HG02610 (cell line): ENCODE data around the gene ANKAR.
"Not testable (repeated sequence)": the region's sequence is repeated elsewhere in the genome, so short reads cannot be mapped to it uniquely, and the experiment has no call there.

Experiments used
- ATAC-seq: cut with Tn5 transposase; IDR thresholded peaks from one replicate; pipeline ENCODE4 v1.9.1; 2021; ENCODE audit warnings: mild to moderate bottlenecking, moderate library complexity; ENCODE audit not compliant: unreplicated experiment

The ANKAR gene

DNA sequence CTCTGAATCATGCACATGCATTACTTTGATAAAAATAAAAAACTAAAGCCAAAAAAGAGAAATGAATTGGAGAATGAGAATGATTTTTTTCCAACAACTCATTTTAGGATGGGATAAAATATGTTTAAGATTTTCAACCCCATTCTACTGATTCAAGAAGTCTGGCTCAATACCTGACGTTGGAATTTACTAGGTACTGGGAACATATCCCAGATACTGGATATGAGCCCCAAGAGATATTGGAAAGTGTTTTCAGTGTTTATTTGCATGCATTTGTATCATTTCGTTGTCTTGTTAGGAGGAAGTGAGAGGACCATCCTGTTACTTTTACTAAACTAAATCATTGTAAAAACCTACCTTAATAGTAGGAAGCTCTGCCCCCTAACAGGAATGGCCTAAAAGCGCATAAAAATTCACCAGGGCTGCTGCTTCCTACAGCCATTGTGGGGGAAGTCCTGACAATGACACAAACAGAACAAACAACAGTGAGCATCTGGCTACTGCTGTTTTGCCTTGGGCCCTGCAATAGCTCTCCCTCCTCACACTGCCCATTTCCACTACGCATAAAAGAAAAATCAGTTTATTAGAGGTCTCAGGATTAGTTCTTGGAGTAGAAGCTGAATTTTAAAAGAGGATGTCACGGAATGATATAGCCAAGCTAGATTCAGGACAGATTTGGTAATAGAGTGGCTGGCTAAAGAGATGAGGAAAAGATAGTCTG lies 35.2 kb downstream of the ANKAR start:
- ATAC-seq = no peak

DNA sequence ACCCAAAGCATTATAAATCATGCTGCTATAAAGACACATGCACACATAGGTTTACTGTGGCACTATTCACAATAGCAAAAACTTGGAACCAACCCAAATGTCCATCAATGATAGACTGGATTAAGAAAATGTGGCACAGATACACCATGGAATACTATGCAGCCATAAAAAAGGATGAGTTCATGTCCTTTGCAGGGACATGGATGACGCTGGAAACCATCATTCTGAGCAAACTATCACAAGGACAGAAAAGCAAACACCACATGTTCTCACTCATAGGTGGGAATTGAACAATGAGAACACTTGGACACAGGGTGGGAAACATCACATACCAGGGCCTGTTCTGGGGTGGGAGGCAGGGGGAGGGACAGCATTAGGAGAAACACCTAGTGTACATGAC lies 43.1 kb downstream of the ANKAR start:
- not testable (repeated sequence) for ATAC-seq

DNA sequence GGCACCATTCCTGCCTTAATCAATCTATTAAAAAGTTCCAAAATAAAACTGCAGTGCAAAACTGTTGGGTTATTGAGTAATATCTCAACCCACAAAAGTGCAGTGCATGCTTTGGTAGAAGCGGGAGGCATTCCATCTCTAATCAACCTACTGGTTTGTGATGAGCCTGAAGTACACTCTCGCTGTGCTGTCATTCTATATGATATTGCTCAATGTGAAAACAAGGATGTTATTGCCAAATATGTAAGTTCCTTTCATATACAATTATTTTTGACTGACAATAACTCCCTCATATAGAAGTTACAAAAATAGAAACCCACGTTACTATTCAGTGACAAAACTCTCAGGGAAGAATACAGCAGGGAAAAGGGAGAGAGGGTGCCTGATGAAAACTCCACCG lies 45.1 kb downstream of the ANKAR start:
- no peak for ATAC-seq

DNA sequence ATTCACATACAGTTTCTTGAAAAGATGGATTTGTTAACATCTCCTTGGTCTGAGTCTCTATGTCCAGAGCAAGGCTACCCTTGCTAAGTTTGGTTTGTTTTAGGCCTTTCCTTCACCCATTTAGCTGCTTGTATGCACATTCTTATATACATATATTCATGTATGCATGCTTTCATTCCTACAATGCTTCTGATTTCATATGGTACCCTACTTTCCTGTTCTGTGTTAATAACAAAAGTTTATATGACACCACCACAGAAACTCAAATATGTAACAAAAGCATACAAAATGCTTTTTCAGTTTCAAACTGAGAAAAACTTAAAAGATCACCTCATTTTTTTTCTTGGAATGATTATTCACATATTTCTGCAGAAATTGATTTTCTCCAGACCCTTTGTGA lies 48.7 kb downstream of the ANKAR start:
- no peak for ATAC-seq
